Measurements from ENCODE around the gene ATG2B.
"Not testable (repeated sequence)": the region's sequence is repeated elsewhere in the genome, so short reads cannot be mapped to it uniquely, and the experiment has no call there.

The ATG2B gene

DNA sequence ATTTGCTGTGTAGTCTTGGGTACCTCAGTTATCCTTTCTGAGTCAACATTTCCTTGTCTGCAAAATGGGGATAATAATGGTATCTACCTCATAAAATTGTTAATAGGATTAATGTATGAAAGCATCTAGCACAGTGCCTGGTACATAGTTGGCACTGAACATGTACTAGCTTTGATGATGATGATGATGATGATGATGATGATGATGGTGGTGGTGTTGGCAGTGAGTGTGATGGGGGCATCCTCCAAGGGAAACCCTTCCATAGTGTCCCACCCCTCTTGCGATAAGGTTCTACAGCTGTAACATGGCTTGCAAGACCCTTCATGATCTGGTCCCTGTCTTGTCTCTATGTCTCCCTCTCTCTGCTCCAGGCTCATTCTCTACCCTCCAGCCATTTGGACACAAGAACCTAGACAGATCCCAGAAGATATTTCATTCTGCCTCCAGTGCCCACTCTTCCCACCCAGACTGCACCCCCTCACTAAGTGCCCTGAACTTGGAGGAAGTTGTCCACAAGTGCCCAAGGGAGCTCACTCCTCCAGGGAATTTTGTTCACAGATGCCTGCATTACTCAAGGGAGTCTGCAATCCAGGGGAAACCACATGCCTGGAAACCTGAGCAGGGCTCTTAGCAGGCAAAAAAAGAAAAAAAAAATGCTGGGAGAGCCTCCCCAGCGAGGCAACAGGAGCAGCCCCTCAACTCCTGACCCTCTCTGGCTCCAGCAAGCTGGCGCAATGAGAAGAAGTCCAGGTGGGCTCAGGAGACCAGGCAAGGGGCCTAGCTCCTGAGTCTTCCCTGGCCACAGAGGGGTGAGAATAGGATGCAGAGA is 117.2 kb downstream of the ATG2B start:
- no peak for ATAC-seq (ENCODE audit: insufficient read depth, low read depth)
- Histone ChIP-seq H3K4me2 (ENCODE audit: insufficient read depth, low read length) (no peak overlapping the region), H3K27me3 (ENCODE audit: insufficient read depth, low read length, poor library complexity) (peaks cover 3% of the 10 kb centered on the region), H3K4me3 (ENCODE audit: low read depth in 1 of 2, low read length in 2 of 2) (no peak overlapping the region), H3K4me1 (ENCODE audit: insufficient read depth, low read length) (no peaks in the 10 kb centered on the region), H3K27ac (ENCODE audit: low read length) (no peak overlapping the region), H2AFZ (ENCODE audit: low read depth, low read length) (no peak overlapping the region), H4K20me1 (ENCODE audit: insufficient read depth, low read length) (no peaks in the 10 kb centered on the region), H3K36me3 (ENCODE audit: insufficient read depth, low read length) (no peaks in the 10 kb centered on the region), H3K79me2 (ENCODE audit: insufficient read depth, low read length) (no peaks in the 10 kb centered on the region), H3K9ac (ENCODE audit: low read depth, low read length) (no peak overlapping the region), H3K9me3 (ENCODE audit: insufficient read depth, low read length, severe bottlenecking) (no peaks in the 10 kb centered on the region)
- no peak for TF ChIP-seq EZH2 (IDR thresholded peaks at IDR 0.05; ENCODE audit: borderline replicate concordance, low read depth, low read length, severe bottlenecking)
- TF ChIP-seq, protein P1, sequence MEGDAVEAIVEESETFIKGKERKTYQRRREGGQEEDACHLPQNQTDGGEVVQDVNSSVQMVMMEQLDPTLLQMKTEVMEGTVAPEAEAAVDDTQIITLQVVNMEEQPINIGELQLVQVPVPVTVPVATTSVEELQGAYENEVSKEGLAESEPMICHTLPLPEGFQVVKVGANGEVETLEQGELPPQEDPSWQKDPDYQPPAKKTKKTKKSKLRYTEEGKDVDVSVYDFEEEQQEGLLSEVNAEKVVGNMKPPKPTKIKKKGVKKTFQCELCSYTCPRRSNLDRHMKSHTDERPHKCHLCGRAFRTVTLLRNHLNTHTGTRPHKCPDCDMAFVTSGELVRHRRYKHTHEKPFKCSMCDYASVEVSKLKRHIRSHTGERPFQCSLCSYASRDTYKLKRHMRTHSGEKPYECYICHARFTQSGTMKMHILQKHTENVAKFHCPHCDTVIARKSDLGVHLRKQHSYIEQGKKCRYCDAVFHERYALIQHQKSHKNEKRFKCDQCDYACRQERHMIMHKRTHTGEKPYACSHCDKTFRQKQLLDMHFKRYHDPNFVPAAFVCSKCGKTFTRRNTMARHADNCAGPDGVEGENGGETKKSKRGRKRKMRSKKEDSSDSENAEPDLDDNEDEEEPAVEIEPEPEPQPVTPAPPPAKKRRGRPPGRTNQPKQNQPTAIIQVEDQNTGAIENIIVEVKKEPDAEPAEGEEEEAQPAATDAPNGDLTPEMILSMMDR (IDR thresholded peaks at IDR 0.05; ENCODE audit: borderline replicate concordance, extremely low read depth, low read length, poor library complexity, severe bottlenecking), result no peak
- no peak for DNase-seq

- H3K36me3 ChIP-seq (ENCODE audit: insufficient read depth, low read length); H3K27me3 ChIP-seq (ENCODE audit: insufficient read depth, low read length, poor library complexity); H3K4me3 ChIP-seq (ENCODE audit: low read depth in 1 of 2, low read length in 2 of 2); H4K20me1 ChIP-seq (ENCODE audit: insufficient read depth, low read length); ATAC-seq (ENCODE audit: insufficient read depth, low read depth); DNase-seq; H3K4me2 ChIP-seq (ENCODE audit: insufficient read depth, low read length); H2AFZ ChIP-seq (ENCODE audit: low read depth, low read length); H3K4me1 ChIP-seq (ENCODE audit: insufficient read depth, low read length); H3K27ac ChIP-seq (ENCODE audit: low read length); H3K9ac ChIP-seq (ENCODE audit: low read depth, low read length); H3K9me3 ChIP-seq (ENCODE audit: insufficient read depth, low read length, severe bottlenecking); H3K79me2 ChIP-seq (ENCODE audit: insufficient read depth, low read length): not testable (repeated sequence)
Measured at GRCh38 chr14:96245074-96245473, 118.1 kb downstream of the ATG2B start.

DNA sequence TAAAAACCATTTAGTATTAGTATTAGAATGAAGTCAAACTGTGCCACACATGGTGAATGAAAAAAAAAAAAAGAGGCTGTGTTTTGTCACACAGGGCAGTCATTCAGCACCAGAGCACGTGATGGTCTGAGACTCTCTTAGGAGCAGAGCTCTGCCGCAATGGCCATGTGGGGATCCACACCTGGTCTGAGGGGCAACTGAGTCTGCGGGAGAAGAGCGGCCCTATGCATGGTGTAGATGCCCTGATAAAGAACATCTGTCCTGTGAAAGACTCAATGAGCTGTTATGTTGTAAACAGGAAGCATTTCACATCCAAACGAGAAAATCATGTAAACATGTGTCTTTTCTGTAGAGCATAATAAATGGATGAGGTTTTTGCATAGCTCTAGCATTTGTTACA is 119.4 kb downstream of the ATG2B start:
- H3K36me3 ChIP-seq (ENCODE audit: insufficient read depth, low read length), result no peaks in the 10 kb centered on the region
- no peak overlapping the region for H3K27ac ChIP-seq (ENCODE audit: low read length)
- TF ChIP-seq, protein P1 (IDR thresholded peaks at IDR 0.05; ENCODE audit: borderline replicate concordance, extremely low read depth, low read length, poor library complexity, severe bottlenecking), result no peak
- no peak for TF ChIP-seq EZH2 (IDR thresholded peaks at IDR 0.05; ENCODE audit: borderline replicate concordance, low read depth, low read length, severe bottlenecking)
- H3K9me3 ChIP-seq (ENCODE audit: insufficient read depth, low read length, severe bottlenecking), result no peaks in the 10 kb centered on the region
- no peak for DNase-seq
- no peak overlapping the region for H3K9ac ChIP-seq (ENCODE audit: low read depth, low read length)
- no peaks in the 10 kb centered on the region for H3K4me1 ChIP-seq (ENCODE audit: insufficient read depth, low read length)
- peaks cover 7% of the 10 kb centered on the region for H3K27me3 ChIP-seq (ENCODE audit: insufficient read depth, low read length, poor library complexity)
- no peaks in the 10 kb centered on the region for H3K79me2 ChIP-seq (ENCODE audit: insufficient read depth, low read length)
- no peak for ATAC-seq (ENCODE audit: insufficient read depth, low read depth)
- H3K4me3 ChIP-seq (ENCODE audit: low read depth in 1 of 2, low read length in 2 of 2), result no peak overlapping the region
- H3K4me2 ChIP-seq (ENCODE audit: insufficient read depth, low read length), result no peak overlapping the region
- H4K20me1 ChIP-seq (ENCODE audit: insufficient read depth, low read length), result no peaks in the 10 kb centered on the region
- H2AFZ ChIP-seq (ENCODE audit: low read depth, low read length), result no peak overlapping the region

- Histone ChIP-seq H3K27me3 (ENCODE audit: insufficient read depth, low read length, poor library complexity) (peaks cover 10% of the 10 kb centered on the region), H4K20me1 (ENCODE audit: insufficient read depth, low read length) (no peaks in the 10 kb centered on the region; the same call in 1 of the 2 replicates), H3K27ac (ENCODE audit: low read length) (no peak overlapping the region), H3K79me2 (ENCODE audit: insufficient read depth, low read length) (no peaks in the 10 kb centered on the region), H3K9me3 (ENCODE audit: insufficient read depth, low read length, severe bottlenecking) (no peaks in the 10 kb centered on the region), H2AFZ (ENCODE audit: low read depth, low read length) (no peak overlapping the region), H3K4me2 (ENCODE audit: insufficient read depth, low read length) (no peak overlapping the region), H3K36me3 (ENCODE audit: insufficient read depth, low read length) (no peaks in the 10 kb centered on the region), H3K4me1 (ENCODE audit: insufficient read depth, low read length) (no peaks in the 10 kb centered on the region), H3K9ac (ENCODE audit: low read depth, low read length) (no peak overlapping the region), H3K4me3 (ENCODE audit: low read depth in 1 of 2, low read length in 2 of 2) (no peak overlapping the region)
- DNase-seq, result no peak
- no peak for ATAC-seq (ENCODE audit: insufficient read depth, low read depth)
- TF ChIP-seq, protein P1 (IDR thresholded peaks at IDR 0.05; ENCODE audit: borderline replicate concordance, extremely low read depth, low read length, poor library complexity, severe bottlenecking), result no peak
- TF ChIP-seq EZH2 (IDR thresholded peaks at IDR 0.05; ENCODE audit: borderline replicate concordance, low read depth, low read length, severe bottlenecking), result no peak
Measured at GRCh38 chr14:96242126-96242525, 121.0 kb downstream of the ATG2B start.

All from DND-41 (cell line).